GM23338 (cell line): ENCODE data around the gene OBSL1.

Experiments used
- CREB1 ChIP-seq: fragments of 250-450 bp; sonication (Bioruptor Pico); IDR thresholded peaks from 2 replicates; pipeline ENCODE4 v1.5.0; 2020; ENCODE audit warnings: low read depth, mild to moderate bottlenecking, moderate library complexity
- EZH2 ChIP-seq: fragments of 200-600 bp; sonication (generic); IDR thresholded peaks from one replicate; pipeline ENCODE4 v1.8.0; 2017; ENCODE audit warnings: antibody characterized with exemption, mild to moderate bottlenecking, low read depth; ENCODE audit not compliant: unreplicated experiment
- EZH2phosphoT487 ChIP-seq: fragments of 200-600 bp; sonication (generic); IDR thresholded peaks from one replicate; pipeline ENCODE4 v1.8.1; 2018; ENCODE audit warnings: antibody characterized with exemption; ENCODE audit not compliant: unreplicated experiment
- JUNB ChIP-seq: IDR thresholded peaks from one replicate; pipeline ENCODE4 v1.6.1; 2016; ENCODE audit warnings: antibody characterized with exemption; ENCODE audit not compliant: unreplicated experiment
- POLR2AphosphoS5 ChIP-seq: IDR thresholded peaks from 2 replicates; pipeline ENCODE4 v1.6.1; 2016; ENCODE audit warnings: antibody characterized with exemption, low read depth
- STAT1 ChIP-seq: IDR thresholded peaks from one replicate; pipeline ENCODE4 v1.6.1; 2016; ENCODE audit warnings: antibody characterized with exemption; ENCODE audit not compliant: unreplicated experiment
- ZNF114 ChIP-seq: fragments of 250-450 bp; sonication (Bioruptor Pico); IDR thresholded peaks from 2 replicates; pipeline ENCODE4 v1.5.0; 2020; ENCODE audit warnings: mild to moderate bottlenecking, moderate library complexity
- TF ChIP-seq, protein P1 (sequence below), 2 experiments: fragments of 200-600 bp in 1 of 2; sonication (generic) in 1 of 2; conservative IDR thresholded peaks; 2 replicates each; pipeline versions ENCODE4 v1.5.1 to v1.6.1; 2016 to 2017; ENCODE audit warnings: antibody characterized with exemption in 2 of 2, low read depth in 2 of 2, mild to moderate bottlenecking in 2 of 2, moderate library complexity in 1 of 2
- TF ChIP-seq, protein P2 (sequence below): IDR thresholded peaks from one replicate; pipeline ENCODE4 v1.6.1; 2018; ENCODE audit warnings: antibody characterized with exemption; ENCODE audit not compliant: unreplicated experiment
- TF ChIP-seq, protein P3 (sequence below): fragments of 250-450 bp; sonication (Bioruptor Pico); IDR thresholded peaks from 2 replicates; pipeline ENCODE4 v1.5.0; 2020; ENCODE audit warnings: mild to moderate bottlenecking, moderate library complexity
- TF ChIP-seq, protein P4 (sequence below): IDR thresholded peaks from 2 replicates; pipeline ENCODE4 v1.6.1; 2016; ENCODE audit warnings: antibody characterized with exemption

DNA sequence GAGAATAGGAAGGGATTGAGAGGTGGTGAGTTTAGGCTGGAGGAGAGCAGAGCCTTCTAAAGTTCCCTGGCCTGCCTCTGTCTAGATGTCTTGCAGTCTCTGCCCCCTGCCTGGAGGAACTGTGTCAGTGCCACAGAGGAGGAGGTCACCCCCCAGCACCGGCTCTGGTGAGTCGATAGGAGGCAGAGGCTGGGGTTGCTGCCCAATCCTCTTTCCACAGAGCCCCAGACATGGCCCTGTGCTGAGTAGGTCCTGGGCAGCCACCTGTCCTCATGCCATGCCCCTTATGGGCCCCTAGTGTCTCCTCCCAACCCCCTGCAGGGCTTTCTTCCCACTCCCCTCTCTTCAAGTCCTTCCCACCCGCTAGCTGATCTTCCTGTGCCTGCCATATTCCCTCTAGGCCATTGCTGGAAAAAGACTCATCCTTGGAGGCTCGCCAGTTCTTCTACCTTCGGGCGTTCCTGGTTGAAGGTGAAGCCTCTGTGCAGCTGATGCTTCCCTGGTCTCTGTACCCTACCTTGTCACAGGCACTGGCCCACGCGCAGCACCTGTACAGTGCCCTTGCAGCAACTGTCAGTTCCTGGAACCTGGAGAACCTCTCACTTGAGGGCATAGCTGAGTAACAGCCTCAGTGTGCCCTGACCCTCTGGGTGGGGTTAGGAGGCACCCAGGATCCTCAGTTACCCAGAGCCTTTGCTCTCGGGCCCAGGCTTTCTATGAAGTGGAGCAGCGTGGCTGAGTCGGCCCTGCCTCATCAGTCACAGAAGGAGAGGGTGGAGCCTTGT, 42.9 kb upstream of the OBSL1 start:
- no peak for TF ChIP-seq CREB1 (CRISPR knock-in tag)
- TF ChIP-seq, protein P1, sequence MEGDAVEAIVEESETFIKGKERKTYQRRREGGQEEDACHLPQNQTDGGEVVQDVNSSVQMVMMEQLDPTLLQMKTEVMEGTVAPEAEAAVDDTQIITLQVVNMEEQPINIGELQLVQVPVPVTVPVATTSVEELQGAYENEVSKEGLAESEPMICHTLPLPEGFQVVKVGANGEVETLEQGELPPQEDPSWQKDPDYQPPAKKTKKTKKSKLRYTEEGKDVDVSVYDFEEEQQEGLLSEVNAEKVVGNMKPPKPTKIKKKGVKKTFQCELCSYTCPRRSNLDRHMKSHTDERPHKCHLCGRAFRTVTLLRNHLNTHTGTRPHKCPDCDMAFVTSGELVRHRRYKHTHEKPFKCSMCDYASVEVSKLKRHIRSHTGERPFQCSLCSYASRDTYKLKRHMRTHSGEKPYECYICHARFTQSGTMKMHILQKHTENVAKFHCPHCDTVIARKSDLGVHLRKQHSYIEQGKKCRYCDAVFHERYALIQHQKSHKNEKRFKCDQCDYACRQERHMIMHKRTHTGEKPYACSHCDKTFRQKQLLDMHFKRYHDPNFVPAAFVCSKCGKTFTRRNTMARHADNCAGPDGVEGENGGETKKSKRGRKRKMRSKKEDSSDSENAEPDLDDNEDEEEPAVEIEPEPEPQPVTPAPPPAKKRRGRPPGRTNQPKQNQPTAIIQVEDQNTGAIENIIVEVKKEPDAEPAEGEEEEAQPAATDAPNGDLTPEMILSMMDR (conservative IDR thresholded peaks at IDR 0.05; ENCODE audit: low read depth in 2 of 2): no peak
- TF ChIP-seq, protein P2, sequence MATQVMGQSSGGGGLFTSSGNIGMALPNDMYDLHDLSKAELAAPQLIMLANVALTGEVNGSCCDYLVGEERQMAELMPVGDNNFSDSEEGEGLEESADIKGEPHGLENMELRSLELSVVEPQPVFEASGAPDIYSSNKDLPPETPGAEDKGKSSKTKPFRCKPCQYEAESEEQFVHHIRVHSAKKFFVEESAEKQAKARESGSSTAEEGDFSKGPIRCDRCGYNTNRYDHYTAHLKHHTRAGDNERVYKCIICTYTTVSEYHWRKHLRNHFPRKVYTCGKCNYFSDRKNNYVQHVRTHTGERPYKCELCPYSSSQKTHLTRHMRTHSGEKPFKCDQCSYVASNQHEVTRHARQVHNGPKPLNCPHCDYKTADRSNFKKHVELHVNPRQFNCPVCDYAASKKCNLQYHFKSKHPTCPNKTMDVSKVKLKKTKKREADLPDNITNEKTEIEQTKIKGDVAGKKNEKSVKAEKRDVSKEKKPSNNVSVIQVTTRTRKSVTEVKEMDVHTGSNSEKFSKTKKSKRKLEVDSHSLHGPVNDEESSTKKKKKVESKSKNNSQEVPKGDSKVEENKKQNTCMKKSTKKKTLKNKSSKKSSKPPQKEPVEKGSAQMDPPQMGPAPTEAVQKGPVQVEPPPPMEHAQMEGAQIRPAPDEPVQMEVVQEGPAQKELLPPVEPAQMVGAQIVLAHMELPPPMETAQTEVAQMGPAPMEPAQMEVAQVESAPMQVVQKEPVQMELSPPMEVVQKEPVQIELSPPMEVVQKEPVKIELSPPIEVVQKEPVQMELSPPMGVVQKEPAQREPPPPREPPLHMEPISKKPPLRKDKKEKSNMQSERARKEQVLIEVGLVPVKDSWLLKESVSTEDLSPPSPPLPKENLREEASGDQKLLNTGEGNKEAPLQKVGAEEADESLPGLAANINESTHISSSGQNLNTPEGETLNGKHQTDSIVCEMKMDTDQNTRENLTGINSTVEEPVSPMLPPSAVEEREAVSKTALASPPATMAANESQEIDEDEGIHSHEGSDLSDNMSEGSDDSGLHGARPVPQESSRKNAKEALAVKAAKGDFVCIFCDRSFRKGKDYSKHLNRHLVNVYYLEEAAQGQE: no peak
- TF ChIP-seq EZH2phosphoT487: no peak
- TF ChIP-seq, protein P3, sequence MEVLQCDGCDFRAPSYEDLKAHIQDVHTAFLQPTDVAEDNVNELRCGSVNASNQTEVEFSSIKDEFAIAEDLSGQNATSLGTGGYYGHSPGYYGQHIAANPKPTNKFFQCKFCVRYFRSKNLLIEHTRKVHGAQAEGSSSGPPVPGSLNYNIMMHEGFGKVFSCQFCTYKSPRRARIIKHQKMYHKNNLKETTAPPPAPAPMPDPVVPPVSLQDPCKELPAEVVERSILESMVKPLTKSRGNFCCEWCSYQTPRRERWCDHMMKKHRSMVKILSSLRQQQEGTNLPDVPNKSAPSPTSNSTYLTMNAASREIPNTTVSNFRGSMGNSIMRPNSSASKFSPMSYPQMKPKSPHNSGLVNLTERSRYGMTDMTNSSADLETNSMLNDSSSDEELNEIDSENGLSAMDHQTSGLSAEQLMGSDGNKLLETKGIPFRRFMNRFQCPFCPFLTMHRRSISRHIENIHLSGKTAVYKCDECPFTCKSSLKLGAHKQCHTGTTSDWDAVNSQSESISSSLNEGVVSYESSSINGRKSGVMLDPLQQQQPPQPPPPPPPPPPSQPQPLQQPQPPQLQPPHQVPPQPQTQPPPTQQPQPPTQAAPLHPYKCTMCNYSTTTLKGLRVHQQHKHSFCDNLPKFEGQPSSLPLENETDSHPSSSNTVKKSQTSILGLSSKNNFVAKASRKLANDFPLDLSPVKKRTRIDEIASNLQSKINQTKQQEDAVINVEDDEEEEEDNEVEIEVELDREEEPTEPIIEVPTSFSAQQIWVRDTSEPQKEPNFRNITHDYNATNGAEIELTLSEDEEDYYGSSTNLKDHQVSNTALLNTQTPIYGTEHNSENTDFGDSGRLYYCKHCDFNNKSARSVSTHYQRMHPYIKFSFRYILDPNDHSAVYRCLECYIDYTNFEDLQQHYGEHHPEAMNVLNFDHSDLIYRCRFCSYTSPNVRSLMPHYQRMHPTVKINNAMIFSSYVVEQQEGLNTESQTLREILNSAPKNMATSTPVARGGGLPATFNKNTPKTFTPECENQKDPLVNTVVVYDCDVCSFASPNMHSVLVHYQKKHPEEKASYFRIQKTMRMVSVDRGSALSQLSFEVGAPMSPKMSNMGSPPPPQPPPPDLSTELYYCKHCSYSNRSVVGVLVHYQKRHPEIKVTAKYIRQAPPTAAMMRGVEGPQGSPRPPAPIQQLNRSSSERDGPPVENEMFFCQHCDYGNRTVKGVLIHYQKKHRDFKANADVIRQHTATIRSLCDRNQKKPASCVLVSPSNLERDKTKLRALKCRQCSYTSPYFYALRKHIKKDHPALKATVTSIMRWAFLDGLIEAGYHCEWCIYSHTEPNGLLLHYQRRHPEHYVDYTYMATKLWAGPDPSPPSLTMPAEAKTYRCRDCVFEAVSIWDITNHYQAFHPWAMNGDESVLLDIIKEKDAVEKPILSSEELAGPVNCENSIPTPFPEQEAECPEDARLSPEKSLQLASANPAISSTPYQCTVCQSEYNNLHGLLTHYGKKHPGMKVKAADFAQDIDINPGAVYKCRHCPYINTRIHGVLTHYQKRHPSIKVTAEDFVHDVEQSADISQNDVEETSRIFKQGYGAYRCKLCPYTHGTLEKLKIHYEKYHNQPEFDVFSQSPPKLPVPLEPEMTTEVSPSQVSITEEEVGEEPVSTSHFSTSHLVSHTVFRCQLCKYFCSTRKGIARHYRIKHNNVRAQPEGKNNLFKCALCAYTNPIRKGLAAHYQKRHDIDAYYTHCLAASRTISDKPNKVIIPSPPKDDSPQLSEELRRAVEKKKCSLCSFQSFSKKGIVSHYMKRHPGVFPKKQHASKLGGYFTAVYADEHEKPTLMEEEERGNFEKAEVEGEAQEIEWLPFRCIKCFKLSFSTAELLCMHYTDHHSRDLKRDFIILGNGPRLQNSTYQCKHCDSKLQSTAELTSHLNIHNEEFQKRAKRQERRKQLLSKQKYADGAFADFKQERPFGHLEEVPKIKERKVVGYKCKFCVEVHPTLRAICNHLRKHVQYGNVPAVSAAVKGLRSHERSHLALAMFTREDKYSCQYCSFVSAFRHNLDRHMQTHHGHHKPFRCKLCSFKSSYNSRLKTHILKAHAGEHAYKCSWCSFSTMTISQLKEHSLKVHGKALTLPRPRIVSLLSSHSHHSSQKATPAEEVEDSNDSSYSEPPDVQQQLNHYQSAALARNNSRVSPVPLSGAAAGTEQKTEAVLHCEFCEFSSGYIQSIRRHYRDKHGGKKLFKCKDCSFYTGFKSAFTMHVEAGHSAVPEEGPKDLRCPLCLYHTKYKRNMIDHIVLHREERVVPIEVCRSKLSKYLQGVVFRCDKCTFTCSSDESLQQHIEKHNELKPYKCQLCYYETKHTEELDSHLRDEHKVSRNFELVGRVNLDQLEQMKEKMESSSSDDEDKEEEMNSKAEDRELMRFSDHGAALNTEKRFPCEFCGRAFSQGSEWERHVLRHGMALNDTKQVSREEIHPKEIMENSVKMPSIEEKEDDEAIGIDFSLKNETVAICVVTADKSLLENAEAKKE (CRISPR knock-in tag): no peak
- TF ChIP-seq POLR2AphosphoS5: no peak
- TF ChIP-seq, protein P4, sequence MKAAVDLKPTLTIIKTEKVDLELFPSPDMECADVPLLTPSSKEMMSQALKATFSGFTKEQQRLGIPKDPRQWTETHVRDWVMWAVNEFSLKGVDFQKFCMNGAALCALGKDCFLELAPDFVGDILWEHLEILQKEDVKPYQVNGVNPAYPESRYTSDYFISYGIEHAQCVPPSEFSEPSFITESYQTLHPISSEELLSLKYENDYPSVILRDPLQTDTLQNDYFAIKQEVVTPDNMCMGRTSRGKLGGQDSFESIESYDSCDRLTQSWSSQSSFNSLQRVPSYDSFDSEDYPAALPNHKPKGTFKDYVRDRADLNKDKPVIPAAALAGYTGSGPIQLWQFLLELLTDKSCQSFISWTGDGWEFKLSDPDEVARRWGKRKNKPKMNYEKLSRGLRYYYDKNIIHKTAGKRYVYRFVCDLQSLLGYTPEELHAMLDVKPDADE: no peak
- TF ChIP-seq EZH2: no peak
- TF ChIP-seq ZNF114: no peak
- no peak for TF ChIP-seq JUNB
- TF ChIP-seq STAT1: no peak
